NCI-H2029 (cell line): ENCODE measurements around the gene SLC12A5.

ENCODE experiments used
- DNase-seq: peaks from one replicate; lab custom pipeline; 2025; lab: John Stamatoyannopoulos, UW

The SLC12A5 gene

GRCh38 chr20:46006964-46007363 lies 22.1 kb upstream of the SLC12A5 start:
- no peak for DNase-seq

GRCh38 chr20:46007671-46008070 lies 21.3 kb upstream of the SLC12A5 start:
- DNase-seq: no peak

- DNase-seq: no peak
Observed at GRCh38 chr20:46009816-46010215, 19.2 kb upstream of the SLC12A5 start.

GRCh38 chr20:46010491-46011391 lies 18.3 kb upstream of the SLC12A5 start:
- DNase-seq: no peak

GRCh38 chr20:46011631-46012482 lies 17.2 kb upstream of the SLC12A5 start:
- DNase-seq: peak; percentile 90

GRCh38 chr20:46012921-46013320 lies 16.1 kb upstream of the SLC12A5 start:
- no peak for DNase-seq

GRCh38 chr20:46013322-46013828 lies 15.6 kb upstream of the SLC12A5 start:
- DNase-seq: no peak

- DNase-seq: peak; percentile 60
Observed at GRCh38 chr20:46013829-46014516, 15.0 kb upstream of the SLC12A5 start.

- DNase-seq: no peak
Observed at GRCh38 chr20:46014517-46015396, 14.3 kb upstream of the SLC12A5 start.

- no peak for DNase-seq
Observed at GRCh38 chr20:46017272-46017671, 11.7 kb upstream of the SLC12A5 start.

GRCh38 chr20:46018112-46018511 lies 10.9 kb upstream of the SLC12A5 start:
- no peak for DNase-seq

- no peak for DNase-seq
Observed at GRCh38 chr20:46018611-46019010, 10.4 kb upstream of the SLC12A5 start.

GRCh38 chr20:46020555-46020954 lies 8.5 kb upstream of the SLC12A5 start:
- DNase-seq: no peak

GRCh38 chr20:46021361-46022359 lies 7.4 kb upstream of the SLC12A5 start:
- DNase-seq: peak; percentile 67

- no peak for DNase-seq
Observed at GRCh38 chr20:46022411-46023147, 6.4 kb upstream of the SLC12A5 start.

GRCh38 chr20:46023148-46023484 lies 5.9 kb upstream of the SLC12A5 start:
- no peak for DNase-seq

GRCh38 chr20:46023999-46024398 lies 5.0 kb upstream of the SLC12A5 start:
- no peak for DNase-seq

GRCh38 chr20:46025376-46025783 lies 3.6 kb upstream of the SLC12A5 start:
- DNase-seq: no peak

- no peak for DNase-seq
Observed at GRCh38 chr20:46027245-46027853, 1.7 kb upstream of the SLC12A5 start.
